HEK293 (cell line): ENCODE results near the gene VAMP5.

Experiments used
- SETDB1 ChIP-seq: IDR thresholded peaks from one replicate; pipeline ENCODE4 v1.6.1; 2017; ENCODE audit warnings: mild to moderate bottlenecking, low read length, moderate library complexity, mixed read lengths; ENCODE audit not compliant: insufficient read length
- ZFP3 ChIP-seq: fragments of 450-650 bp; formaldehyde crosslinking; IDR thresholded peaks from 2 replicates; pipeline ENCODE4 v1.5.1; 2016; ENCODE audit warnings: low read depth, missing biosample characterization, missing genetic modification characterization
- TF ChIP-seq, protein P1 (sequence below): fragments of 450-650 bp; formaldehyde crosslinking; IDR thresholded peaks from 2 replicates; pipeline ENCODE4 v1.5.1; 2016; ENCODE audit warnings: missing biosample characterization, missing genetic modification characterization, low read depth

DNA sequence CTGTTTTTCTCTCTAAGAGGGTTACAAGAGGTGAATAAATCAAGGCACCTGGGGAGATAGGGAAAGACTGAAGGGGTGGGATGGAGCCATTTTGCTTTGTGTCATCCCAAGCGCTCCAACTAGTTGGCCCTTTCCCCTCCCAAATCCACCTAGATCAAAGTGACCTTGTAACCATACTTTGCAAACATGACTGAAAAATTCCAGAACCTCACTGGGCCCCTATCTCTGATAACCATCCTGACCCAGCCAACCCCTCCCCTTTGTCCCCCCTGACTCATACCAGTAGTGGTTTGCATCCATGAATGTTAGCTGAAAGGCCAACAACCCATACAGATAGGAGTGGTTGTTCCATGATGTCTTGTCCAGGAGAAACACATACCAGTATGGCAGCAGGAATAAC lies 26.1 kb upstream of the VAMP5 start:
- TF ChIP-seq ZFP3 (tag by site-specific recombination): no peak
- TF ChIP-seq, protein P1, sequence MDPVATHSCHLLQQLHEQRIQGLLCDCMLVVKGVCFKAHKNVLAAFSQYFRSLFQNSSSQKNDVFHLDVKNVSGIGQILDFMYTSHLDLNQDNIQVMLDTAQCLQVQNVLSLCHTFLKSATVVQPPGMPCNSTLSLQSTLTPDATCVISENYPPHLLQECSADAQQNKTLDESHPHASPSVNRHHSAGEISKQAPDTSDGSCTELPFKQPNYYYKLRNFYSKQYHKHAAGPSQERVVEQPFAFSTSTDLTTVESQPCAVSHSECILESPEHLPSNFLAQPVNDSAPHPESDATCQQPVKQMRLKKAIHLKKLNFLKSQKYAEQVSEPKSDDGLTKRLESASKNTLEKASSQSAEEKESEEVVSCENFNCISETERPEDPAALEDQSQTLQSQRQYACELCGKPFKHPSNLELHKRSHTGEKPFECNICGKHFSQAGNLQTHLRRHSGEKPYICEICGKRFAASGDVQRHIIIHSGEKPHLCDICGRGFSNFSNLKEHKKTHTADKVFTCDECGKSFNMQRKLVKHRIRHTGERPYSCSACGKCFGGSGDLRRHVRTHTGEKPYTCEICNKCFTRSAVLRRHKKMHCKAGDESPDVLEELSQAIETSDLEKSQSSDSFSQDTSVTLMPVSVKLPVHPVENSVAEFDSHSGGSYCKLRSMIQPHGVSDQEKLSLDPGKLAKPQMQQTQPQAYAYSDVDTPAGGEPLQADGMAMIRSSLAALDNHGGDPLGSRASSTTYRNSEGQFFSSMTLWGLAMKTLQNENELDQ (tag by site-specific recombination): no peak
- no peak for TF ChIP-seq SETDB1
